ENCODE measurements around the gene ARL2. TPM values are rescaled to one million over a fixed set of nuclear protein-coding genes. Genes with fewer than 3 reads are reported as not detected.
A peak's percentile ranks its signal among the peaks of the same experiment; 100 is the strongest.

The ARL2 gene
- total RNA-seq, 1 experiment from 2014 or later = 171 TPM

DNA sequence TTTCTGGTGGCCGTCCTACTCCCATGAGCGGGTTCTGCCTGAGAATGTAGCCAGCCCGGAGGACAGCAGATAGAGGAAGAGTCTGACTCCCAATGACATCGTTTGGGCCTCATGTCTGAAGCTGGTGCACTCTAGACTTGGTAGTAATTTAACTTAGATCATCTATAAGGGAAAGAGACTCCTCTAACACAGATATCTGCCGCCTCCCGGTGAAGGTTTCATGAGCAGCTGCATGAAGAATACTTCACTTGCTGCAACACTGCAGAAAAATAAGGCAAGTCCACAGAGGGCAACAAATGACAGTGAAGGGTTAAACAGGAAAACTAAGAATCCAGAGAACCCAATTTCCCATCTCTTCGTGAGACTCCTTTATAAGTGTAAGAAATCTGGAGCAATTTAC lies 5.9 kb upstream of the ARL2 start (continued):
- TF ChIP-seq ZNF263 (CRISPR knock-in tag; IDR thresholded peaks at IDR 0.05; ENCODE audit: low read depth) = no peak
- TF ChIP-seq, protein P1, sequence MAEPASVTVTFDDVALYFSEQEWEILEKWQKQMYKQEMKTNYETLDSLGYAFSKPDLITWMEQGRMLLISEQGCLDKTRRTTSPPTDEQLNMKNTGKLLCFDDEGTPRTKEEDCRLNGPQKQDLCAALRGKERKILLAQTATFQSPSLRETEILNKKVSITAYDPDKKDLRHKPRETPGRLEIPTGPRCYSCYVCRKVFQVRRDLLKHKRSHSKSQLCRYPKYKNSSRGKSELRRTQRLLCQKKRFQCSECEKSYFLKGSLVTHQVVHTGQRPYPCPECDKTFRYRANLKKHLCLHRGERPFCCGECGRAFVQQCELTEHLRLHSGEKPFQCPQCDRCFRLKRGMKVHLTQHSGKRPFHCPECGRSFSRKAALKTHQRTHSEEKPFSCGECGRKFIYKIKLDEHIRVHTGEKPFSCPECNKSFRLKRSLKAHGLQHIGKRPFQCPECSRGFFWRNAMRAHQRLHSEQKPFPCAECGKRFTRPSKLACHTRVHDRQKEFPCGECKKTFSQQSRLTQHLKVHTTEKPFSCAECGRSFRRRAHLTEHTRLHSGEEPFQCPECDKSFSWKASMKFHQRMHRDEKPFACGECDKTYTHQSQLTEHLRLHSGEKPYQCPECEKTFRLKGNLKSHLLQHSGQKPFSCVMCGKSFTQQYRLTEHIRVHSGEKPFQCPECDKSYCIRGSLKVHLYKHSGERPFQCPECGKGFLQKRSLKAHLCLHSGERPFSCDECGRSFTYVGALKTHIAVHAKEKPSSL (CRISPR knock-in tag; conservative IDR thresholded peaks at IDR 0.05) = no peak

DNA sequence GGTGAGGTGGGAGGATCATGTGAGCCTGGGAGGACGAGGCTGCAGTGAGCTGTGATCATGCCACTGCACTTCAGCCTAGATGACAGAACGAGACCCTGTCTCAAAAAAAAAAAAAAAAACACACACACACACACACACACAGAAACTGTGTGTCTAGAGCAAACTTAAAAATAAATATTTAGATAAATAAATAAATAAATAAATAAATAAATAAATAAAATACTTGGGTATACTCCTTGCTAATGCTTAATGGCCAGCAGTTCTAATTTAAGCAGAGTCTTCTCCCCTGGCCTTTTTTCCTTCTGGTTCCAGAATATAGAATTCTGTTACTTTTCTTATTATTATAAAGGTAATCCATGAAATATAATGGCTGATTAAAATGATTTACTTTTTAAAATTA lies 5.1 kb upstream of the ARL2 start:
- Mint-ChIP-seq H3K4me3 (no peak overlapping the region), H3K9me3 (no peaks in the 10 kb centered on the region), H3K36me3 (no peaks in the 10 kb centered on the region), H3K27me3 (ENCODE audit: low read depth) (no peaks in the 10 kb centered on the region), H3K27ac (no peak overlapping the region), H3K4me1 (peaks cover 7% of the 10 kb centered on the region)
- CTCF ChIA-PET = interaction anchor here (1.4 kb wide), 1 partner anchor 12 kb away, joined by 9 read pairs; the partner anchor contains the start of gene BATF2
- POLR2A ChIA-PET = no interaction called here
- DNase-seq (ENCODE audit: low spot score) = no peak
- TF ChIP-seq PRRX2 (CRISPR knock-in tag; IDR thresholded peaks at IDR 0.05) (no peak), CREM (CRISPR knock-in tag; IDR thresholded peaks at IDR 0.05) (no peak), SP1 (CRISPR knock-in tag; conservative IDR thresholded peaks at IDR 0.05) (no peak)
- TF ChIP-seq, protein P2, sequence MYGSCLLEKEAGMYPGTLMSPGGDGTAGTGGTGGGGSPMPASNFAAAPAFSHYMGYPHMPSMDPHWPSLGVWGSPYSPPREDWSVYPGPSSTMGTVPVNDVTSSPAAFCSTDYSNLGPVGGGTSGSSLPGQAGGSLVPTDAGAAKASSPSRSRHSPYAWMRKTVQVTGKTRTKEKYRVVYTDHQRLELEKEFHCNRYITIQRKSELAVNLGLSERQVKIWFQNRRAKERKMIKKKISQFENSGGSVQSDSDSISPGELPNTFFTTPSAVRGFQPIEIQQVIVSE (CRISPR knock-in tag; IDR thresholded peaks at IDR 0.05; ENCODE audit: borderline replicate concordance) = no peak
- ATAC-seq = no peak

DNA sequence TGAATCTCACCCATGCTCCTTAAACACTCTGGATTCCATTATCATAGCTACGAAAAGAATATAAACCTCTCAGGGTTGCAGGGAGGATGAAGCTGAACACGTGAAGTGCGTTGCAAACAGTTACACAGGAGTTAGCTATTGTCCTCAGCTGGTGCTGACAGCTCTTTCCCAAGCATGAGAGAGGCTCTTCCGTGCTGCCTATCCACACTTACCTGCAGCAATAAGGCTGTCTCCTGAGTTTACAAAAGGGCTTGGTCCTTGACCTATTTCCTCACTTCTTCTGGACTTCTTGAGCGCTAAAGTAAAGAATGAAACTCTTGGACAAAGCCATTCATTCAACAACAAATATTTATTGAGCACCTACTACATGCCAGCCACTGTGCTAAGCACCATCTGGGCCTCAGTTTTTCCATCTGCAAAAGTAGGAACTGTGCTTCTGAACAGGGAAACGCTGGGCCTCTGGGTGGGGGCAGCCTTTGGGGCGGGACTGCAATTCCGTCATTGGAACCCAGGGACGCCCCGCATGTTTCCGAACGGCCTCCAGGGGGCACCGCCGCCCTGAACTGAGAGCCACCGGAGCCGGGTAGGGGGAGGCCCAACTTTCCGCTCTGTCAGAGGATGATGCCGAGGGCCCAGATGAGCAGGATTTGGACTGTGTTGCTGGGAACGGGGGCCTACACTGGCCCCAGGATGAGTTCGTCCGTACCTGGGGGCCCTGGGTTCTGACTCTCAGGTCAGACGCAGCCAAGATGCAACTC lies 651 bp upstream of the ARL2 start:
- POLR2A ChIA-PET = interaction anchor here (1.2 kb wide), 1 partner anchor 109 kb away, joined by 3 read pairs; the partner anchor contains the start of genes FAU and MRPL49

More for the DNA sequence above, 651 bp upstream of the ARL2 start:
- Mint-ChIP-seq H3K27ac (peak overlapping the region; percentile 92), H3K4me1 (peaks cover 18% of the 10 kb centered on the region), H3K27me3 (ENCODE audit: low read depth) (no peaks in the 10 kb centered on the region), H3K4me3 (peak overlapping the region; percentile 78), H3K9me3 (no peaks in the 10 kb centered on the region), H3K36me3 (peaks cover 19% of the 10 kb centered on the region)
- peak; percentile 90 for DNase-seq (ENCODE audit: low spot score)
- TF ChIP-seq, protein P3, sequence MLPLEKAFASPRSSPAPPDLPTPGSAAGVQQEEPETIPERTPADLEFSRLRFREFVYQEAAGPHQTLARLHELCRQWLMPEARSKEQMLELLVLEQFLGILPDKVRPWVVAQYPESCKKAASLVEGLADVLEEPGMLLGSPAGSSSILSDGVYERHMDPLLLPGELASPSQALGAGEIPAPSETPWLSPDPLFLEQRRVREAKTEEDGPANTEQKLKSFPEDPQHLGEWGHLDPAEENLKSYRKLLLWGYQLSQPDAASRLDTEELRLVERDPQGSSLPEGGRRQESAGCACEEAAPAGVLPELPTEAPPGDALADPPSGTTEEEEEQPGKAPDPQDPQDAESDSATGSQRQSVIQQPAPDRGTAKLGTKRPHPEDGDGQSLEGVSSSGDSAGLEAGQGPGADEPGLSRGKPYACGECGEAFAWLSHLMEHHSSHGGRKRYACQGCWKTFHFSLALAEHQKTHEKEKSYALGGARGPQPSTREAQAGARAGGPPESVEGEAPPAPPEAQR (CRISPR knock-in tag; IDR thresholded peaks at IDR 0.05) = no peak
- TF ChIP-seq, protein P4, sequence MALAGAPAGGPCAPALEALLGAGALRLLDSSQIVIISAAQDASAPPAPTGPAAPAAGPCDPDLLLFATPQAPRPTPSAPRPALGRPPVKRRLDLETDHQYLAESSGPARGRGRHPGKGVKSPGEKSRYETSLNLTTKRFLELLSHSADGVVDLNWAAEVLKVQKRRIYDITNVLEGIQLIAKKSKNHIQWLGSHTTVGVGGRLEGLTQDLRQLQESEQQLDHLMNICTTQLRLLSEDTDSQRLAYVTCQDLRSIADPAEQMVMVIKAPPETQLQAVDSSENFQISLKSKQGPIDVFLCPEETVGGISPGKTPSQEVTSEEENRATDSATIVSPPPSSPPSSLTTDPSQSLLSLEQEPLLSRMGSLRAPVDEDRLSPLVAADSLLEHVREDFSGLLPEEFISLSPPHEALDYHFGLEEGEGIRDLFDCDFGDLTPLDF (CRISPR knock-in tag; IDR thresholded peaks at IDR 0.05) = no peak
- TF ChIP-seq GTF2I (CRISPR knock-in tag; conservative IDR thresholded peaks at IDR 0.05) = no peak
- TF ChIP-seq GRHL2 (CRISPR knock-in tag; IDR thresholded peaks at IDR 0.05; ENCODE audit: insufficient replicate concordance, severe bottlenecking) = no peak
- TF ChIP-seq, protein P5, sequence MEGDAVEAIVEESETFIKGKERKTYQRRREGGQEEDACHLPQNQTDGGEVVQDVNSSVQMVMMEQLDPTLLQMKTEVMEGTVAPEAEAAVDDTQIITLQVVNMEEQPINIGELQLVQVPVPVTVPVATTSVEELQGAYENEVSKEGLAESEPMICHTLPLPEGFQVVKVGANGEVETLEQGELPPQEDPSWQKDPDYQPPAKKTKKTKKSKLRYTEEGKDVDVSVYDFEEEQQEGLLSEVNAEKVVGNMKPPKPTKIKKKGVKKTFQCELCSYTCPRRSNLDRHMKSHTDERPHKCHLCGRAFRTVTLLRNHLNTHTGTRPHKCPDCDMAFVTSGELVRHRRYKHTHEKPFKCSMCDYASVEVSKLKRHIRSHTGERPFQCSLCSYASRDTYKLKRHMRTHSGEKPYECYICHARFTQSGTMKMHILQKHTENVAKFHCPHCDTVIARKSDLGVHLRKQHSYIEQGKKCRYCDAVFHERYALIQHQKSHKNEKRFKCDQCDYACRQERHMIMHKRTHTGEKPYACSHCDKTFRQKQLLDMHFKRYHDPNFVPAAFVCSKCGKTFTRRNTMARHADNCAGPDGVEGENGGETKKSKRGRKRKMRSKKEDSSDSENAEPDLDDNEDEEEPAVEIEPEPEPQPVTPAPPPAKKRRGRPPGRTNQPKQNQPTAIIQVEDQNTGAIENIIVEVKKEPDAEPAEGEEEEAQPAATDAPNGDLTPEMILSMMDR (IDR thresholded peaks at IDR 0.05) = peak; percentile 60
- no peak for TF ChIP-seq FOXJ3 (CRISPR knock-in tag; IDR thresholded peaks at IDR 0.05; ENCODE audit: borderline replicate concordance)
- TF ChIP-seq ZNF219 (CRISPR knock-in tag; IDR thresholded peaks at IDR 0.05; ENCODE audit: borderline replicate concordance) = no peak
- 0 out of 2 replicates have a peak, but pooled peaks have one; percentile 46 for TF ChIP-seq CREM (CRISPR knock-in tag; IDR thresholded peaks at IDR 0.05)
- TF ChIP-seq ZNF232 (CRISPR knock-in tag; IDR thresholded peaks at IDR 0.05) = 0 out of 2 replicates have a peak, but pooled peaks have one; percentile 11
- no peak for TF ChIP-seq FOXP1 (CRISPR knock-in tag; IDR thresholded peaks at IDR 0.05; ENCODE audit: borderline replicate concordance)
- TF ChIP-seq FOXK1 (CRISPR knock-in tag; IDR thresholded peaks at IDR 0.05) = 0 out of 2 replicates have a peak, but pooled peaks have one; percentile 15
- TF ChIP-seq ZNF121 (CRISPR knock-in tag; IDR thresholded peaks at IDR 0.05) = no peak
- TF ChIP-seq MXD4 (CRISPR knock-in tag; IDR thresholded peaks at IDR 0.05; ENCODE audit: borderline replicate concordance) = no peak
- TF ChIP-seq, protein P6, sequence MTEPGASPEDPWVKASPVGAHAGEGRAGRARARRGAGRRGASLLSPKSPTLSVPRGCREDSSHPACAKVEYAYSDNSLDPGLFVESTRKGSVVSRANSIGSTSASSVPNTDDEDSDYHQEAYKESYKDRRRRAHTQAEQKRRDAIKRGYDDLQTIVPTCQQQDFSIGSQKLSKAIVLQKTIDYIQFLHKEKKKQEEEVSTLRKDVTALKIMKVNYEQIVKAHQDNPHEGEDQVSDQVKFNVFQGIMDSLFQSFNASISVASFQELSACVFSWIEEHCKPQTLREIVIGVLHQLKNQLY (CRISPR knock-in tag; IDR thresholded peaks at IDR 0.05) = no peak
- TF ChIP-seq RELA (CRISPR knock-in tag; IDR thresholded peaks at IDR 0.05; ENCODE audit: borderline replicate concordance) = no peak
- TF ChIP-seq NFYB (CRISPR knock-in tag; conservative IDR thresholded peaks at IDR 0.05; ENCODE audit: low read depth) = no peak
- CTCF ChIA-PET = interaction anchor here (0.7 to 5.4 kb wide), 39 partner anchors 9 to 250 kb away, joined by 3 to 37 read pairs (median 6); partner anchors contain the start of genes BATF2, CDC42BPG, CDCA5 and FAU
- ATAC-seq = peak; percentile 81

Data from WTC11 (cell line).